WTC11 (cell line): ENCODE data around the gene MDN1. TPM values are rescaled to one million over a fixed set of nuclear protein-coding genes. Genes with fewer than 3 reads are reported as not detected.

ENCODE experiments used
- ATAC-seq: fragments of 200-7000 bp; cut with Tn5 transposase; 2 replicates; pipeline ENCODE4 v1.10.0; 2021; ENCODE audit warnings: mild to moderate bottlenecking, moderate library complexity
- CTCF ChIA-PET: fragments of 300-600 bp; sonication (Branson Sonifier 250); formaldehyde crosslinking; loops from one replicate; lab custom pipeline; 2021; ENCODE audit warnings: antibody characterized with exemption; lab: Charles Lee
- POLR2A ChIA-PET: fragments of 350-600 bp; sonication (Branson Sonifier 250); formaldehyde crosslinking; loops from one replicate; lab custom pipeline; 2021; ENCODE audit warnings: antibody characterized with exemption; lab: Charles Lee
- DNase-seq: peaks from one replicate; pipeline ENCODE4 v3.0.0; 2021; ENCODE audit warnings: low spot score
- H3K27ac Mint-ChIP-seq: 2 replicates; pipeline ENCODE4 v1.8.0; 2021; ENCODE audit warnings: mixed read lengths
- H3K27me3 Mint-ChIP-seq: 2 replicates; pipeline ENCODE4 v1.8.0; 2021; ENCODE audit warnings: low read depth, mild to moderate bottlenecking, moderate library complexity, mixed read lengths
- H3K36me3 Mint-ChIP-seq: 2 replicates; pipeline ENCODE4 v1.8.0; 2021; ENCODE audit warnings: mixed read lengths
- H3K4me1 Mint-ChIP-seq: 2 replicates; pipeline ENCODE4 v1.8.0; 2022; ENCODE audit warnings: mixed read lengths
- H3K4me3 Mint-ChIP-seq: 2 replicates; pipeline ENCODE4 v1.8.0; 2021; ENCODE audit warnings: mild to moderate bottlenecking, moderate library complexity, mixed read lengths
- H3K9me3 Mint-ChIP-seq: 2 replicates; pipeline ENCODE4 v1.8.0; 2021; ENCODE audit warnings: mixed read lengths
- CREB1 ChIP-seq: sonication (generic); formaldehyde crosslinking; IDR thresholded peaks from 2 replicates; pipeline ENCODE4 v1.8.0; 2023; ENCODE audit warnings: mild to moderate bottlenecking, missing genetic modification reagents
- EMX1 ChIP-seq: fragments of 250-450 bp; sonication (Bioruptor Pico); IDR thresholded peaks from 2 replicates; pipeline ENCODE4 v1.8.0; 2021; ENCODE audit warnings: mild to moderate bottlenecking
- JUN ChIP-seq: sonication (generic); formaldehyde crosslinking; IDR thresholded peaks from 2 replicates; pipeline ENCODE4 v1.8.0; 2023; ENCODE audit warnings: mild to moderate bottlenecking, missing genetic modification reagents
- KAT7 ChIP-seq: sonication (generic); formaldehyde crosslinking; IDR thresholded peaks from 2 replicates; pipeline ENCODE4 v1.8.1; 2023; ENCODE audit warnings: missing genetic modification reagents, mild to moderate bottlenecking, borderline replicate concordance
- NR3C1 ChIP-seq: sonication (generic); formaldehyde crosslinking; conservative IDR thresholded peaks from 2 replicates; pipeline ENCODE4 v1.8.1; 2023; ENCODE audit warnings: low read depth, mild to moderate bottlenecking, missing genetic modification reagents
- SMAD3 ChIP-seq: sonication (generic); formaldehyde crosslinking; IDR thresholded peaks from 2 replicates; pipeline ENCODE4 v1.8.0; 2022; ENCODE audit warnings: missing genetic modification reagents, mild to moderate bottlenecking, borderline replicate concordance
- TEAD1 ChIP-seq: sonication (generic); formaldehyde crosslinking; IDR thresholded peaks from 2 replicates; pipeline ENCODE4 v1.8.0; 2022; ENCODE audit warnings: mild to moderate bottlenecking, missing genetic modification reagents
- TP53 ChIP-seq: sonication (generic); formaldehyde crosslinking; IDR thresholded peaks from 2 replicates; pipeline ENCODE4 v1.8.1; 2023; ENCODE audit warnings: mild to moderate bottlenecking, missing genetic modification reagents
- ZNF232 ChIP-seq: sonication (generic); formaldehyde crosslinking; IDR thresholded peaks from 2 replicates; pipeline ENCODE4 v1.8.0; 2022; ENCODE audit warnings: mild to moderate bottlenecking, missing genetic modification reagents
- total RNA-seq: library from RNA; stranded (reverse); gene quantifications from 3 replicates; pipeline ENCODE4 v1.2.3, GENCODE V29; 2021
- TF ChIP-seq, protein P1 (sequence below): sonication (generic); formaldehyde crosslinking; IDR thresholded peaks from 2 replicates; pipeline ENCODE4 v1.8.0; 2023; ENCODE audit warnings: mild to moderate bottlenecking, missing genetic modification reagents
- TF ChIP-seq, protein P2 (sequence below): fragments of 200-600 bp; IDR thresholded peaks from 2 replicates; pipeline ENCODE4 v1.8.0; 2022; ENCODE audit warnings: antibody characterized with exemption
- TF ChIP-seq, protein P3 (sequence below): sonication (generic); formaldehyde crosslinking; IDR thresholded peaks from 2 replicates; pipeline ENCODE4 v1.8.0; 2023; ENCODE audit warnings: missing genetic modification reagents, mild to moderate bottlenecking, borderline replicate concordance
- TF ChIP-seq, protein P4 (sequence below): sonication (generic); formaldehyde crosslinking; IDR thresholded peaks from 2 replicates; pipeline ENCODE4 v1.8.1; 2023; ENCODE audit warnings: mild to moderate bottlenecking, moderate library complexity, missing genetic modification reagents

Gene MDN1
- total RNA-seq, 1 experiment from 2014 or later, result 195 TPM

DNA sequence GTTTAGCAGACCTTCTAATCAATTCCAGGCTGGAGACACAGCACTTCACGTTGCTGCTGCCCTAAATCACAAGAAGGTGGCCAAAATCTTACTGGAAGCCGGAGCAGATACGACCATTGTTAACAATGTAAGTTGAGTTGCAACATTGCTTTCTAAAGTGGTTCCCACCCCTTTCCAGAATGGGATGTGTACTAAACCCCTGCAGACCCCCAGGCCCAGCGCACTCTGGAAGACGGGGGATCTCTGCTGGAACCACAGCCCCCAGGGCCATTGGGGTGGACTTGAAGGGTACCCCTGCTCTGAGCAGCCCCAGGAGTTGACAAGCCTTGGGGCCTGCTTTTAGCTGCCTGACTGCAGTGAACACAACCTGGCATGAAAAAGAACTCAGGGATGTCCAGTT, 203.1 kb downstream of the MDN1 start:
- ChIA-PET CTCF (interaction anchor here (1.9 kb wide), 1 partner anchor 244 kb away, joined by 7 read pairs; no protein-coding TSS in a partner anchor), POLR2A (no interaction called here)
- TF ChIP-seq, protein P1, sequence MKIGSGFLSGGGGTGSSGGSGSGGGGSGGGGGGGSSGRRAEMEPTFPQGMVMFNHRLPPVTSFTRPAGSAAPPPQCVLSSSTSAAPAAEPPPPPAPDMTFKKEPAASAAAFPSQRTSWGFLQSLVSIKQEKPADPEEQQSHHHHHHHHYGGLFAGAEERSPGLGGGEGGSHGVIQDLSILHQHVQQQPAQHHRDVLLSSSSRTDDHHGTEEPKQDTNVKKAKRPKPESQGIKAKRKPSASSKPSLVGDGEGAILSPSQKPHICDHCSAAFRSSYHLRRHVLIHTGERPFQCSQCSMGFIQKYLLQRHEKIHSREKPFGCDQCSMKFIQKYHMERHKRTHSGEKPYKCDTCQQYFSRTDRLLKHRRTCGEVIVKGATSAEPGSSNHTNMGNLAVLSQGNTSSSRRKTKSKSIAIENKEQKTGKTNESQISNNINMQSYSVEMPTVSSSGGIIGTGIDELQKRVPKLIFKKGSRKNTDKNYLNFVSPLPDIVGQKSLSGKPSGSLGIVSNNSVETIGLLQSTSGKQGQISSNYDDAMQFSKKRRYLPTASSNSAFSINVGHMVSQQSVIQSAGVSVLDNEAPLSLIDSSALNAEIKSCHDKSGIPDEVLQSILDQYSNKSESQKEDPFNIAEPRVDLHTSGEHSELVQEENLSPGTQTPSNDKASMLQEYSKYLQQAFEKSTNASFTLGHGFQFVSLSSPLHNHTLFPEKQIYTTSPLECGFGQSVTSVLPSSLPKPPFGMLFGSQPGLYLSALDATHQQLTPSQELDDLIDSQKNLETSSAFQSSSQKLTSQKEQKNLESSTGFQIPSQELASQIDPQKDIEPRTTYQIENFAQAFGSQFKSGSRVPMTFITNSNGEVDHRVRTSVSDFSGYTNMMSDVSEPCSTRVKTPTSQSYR (CRISPR knock-in tag), result no peak
- TF ChIP-seq, protein P2, sequence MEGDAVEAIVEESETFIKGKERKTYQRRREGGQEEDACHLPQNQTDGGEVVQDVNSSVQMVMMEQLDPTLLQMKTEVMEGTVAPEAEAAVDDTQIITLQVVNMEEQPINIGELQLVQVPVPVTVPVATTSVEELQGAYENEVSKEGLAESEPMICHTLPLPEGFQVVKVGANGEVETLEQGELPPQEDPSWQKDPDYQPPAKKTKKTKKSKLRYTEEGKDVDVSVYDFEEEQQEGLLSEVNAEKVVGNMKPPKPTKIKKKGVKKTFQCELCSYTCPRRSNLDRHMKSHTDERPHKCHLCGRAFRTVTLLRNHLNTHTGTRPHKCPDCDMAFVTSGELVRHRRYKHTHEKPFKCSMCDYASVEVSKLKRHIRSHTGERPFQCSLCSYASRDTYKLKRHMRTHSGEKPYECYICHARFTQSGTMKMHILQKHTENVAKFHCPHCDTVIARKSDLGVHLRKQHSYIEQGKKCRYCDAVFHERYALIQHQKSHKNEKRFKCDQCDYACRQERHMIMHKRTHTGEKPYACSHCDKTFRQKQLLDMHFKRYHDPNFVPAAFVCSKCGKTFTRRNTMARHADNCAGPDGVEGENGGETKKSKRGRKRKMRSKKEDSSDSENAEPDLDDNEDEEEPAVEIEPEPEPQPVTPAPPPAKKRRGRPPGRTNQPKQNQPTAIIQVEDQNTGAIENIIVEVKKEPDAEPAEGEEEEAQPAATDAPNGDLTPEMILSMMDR, result no peak
- TF ChIP-seq SMAD3 (no peak), TEAD1 (CRISPR knock-in tag) (no peak), EMX1 (CRISPR knock-in tag) (no peak), CREB1 (CRISPR knock-in tag) (no peak), KAT7 (no peak)
- TF ChIP-seq, protein P3, sequence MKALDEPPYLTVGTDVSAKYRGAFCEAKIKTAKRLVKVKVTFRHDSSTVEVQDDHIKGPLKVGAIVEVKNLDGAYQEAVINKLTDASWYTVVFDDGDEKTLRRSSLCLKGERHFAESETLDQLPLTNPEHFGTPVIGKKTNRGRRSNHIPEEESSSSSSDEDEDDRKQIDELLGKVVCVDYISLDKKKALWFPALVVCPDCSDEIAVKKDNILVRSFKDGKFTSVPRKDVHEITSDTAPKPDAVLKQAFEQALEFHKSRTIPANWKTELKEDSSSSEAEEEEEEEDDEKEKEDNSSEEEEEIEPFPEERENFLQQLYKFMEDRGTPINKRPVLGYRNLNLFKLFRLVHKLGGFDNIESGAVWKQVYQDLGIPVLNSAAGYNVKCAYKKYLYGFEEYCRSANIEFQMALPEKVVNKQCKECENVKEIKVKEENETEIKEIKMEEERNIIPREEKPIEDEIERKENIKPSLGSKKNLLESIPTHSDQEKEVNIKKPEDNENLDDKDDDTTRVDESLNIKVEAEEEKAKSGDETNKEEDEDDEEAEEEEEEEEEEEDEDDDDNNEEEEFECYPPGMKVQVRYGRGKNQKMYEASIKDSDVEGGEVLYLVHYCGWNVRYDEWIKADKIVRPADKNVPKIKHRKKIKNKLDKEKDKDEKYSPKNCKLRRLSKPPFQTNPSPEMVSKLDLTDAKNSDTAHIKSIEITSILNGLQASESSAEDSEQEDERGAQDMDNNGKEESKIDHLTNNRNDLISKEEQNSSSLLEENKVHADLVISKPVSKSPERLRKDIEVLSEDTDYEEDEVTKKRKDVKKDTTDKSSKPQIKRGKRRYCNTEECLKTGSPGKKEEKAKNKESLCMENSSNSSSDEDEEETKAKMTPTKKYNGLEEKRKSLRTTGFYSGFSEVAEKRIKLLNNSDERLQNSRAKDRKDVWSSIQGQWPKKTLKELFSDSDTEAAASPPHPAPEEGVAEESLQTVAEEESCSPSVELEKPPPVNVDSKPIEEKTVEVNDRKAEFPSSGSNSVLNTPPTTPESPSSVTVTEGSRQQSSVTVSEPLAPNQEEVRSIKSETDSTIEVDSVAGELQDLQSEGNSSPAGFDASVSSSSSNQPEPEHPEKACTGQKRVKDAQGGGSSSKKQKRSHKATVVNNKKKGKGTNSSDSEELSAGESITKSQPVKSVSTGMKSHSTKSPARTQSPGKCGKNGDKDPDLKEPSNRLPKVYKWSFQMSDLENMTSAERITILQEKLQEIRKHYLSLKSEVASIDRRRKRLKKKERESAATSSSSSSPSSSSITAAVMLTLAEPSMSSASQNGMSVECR (CRISPR knock-in tag), result no peak
- TF ChIP-seq, protein P4, sequence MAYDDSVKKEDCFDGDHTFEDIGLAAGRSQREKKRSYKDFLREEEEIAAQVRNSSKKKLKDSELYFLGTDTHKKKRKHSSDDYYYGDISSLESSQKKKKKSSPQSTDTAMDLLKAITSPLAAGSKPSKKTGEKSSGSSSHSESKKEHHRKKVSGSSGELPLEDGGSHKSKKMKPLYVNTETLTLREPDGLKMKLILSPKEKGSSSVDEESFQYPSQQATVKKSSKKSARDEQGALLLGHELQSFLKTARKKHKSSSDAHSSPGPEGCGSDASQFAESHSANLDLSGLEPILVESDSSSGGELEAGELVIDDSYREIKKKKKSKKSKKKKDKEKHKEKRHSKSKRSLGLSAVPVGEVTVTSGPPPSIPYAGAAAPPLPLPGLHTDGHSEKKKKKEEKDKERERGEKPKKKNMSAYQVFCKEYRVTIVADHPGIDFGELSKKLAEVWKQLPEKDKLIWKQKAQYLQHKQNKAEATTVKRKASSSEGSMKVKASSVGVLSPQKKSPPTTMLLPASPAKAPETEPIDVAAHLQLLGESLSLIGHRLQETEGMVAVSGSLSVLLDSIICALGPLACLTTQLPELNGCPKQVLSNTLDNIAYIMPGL (CRISPR knock-in tag), result no peak
- Mint-ChIP-seq H3K9me3 (no peaks in the 10 kb centered on the region), H3K27me3 (no peaks in the 10 kb centered on the region), H3K36me3 (no peaks in the 10 kb centered on the region), H3K4me3 (no peak overlapping the region), H3K4me1 (no peaks in the 10 kb centered on the region), H3K27ac (no peak overlapping the region)
- no peak for DNase-seq
- ATAC-seq, result no peak

DNA sequence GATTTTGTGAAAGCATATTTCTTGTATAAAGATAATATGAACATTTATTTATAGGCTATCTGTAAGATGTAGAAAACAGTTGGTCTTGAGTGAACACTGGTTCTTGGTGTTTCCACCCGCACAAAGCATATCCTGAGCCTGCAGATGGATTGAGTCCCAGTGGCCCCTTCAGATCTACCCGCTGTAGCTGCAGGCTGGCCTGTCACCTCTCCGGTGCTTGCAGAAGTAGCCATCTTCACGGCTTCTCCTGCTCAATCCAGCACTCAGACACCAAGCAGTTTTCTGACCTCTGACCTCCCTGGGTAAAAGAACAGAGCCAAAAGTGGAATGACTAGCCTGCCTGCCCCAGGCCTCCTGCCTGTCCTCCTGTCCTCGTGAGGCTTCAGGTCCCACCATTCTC, 203.7 kb downstream of the MDN1 start:
- H3K36me3 Mint-ChIP-seq, result no peaks in the 10 kb centered on the region
- ChIA-PET POLR2A (no interaction called here), CTCF (interaction anchor here (0.8 to 1.1 kb wide), 3 partner anchors 244 to 317 kb away, joined by 3 read pairs; no protein-coding TSS in a partner anchor)
- TF ChIP-seq ZNF232 (CRISPR knock-in tag) (no peak), NR3C1 (no peak), JUN (CRISPR knock-in tag) (no peak), TP53 (CRISPR knock-in tag) (no peak)
- no peak for ATAC-seq
- no peak for DNase-seq
- H3K4me1 Mint-ChIP-seq, result no peaks in the 10 kb centered on the region
- H3K9me3 Mint-ChIP-seq, result no peaks in the 10 kb centered on the region
- no peaks in the 10 kb centered on the region for H3K27me3 Mint-ChIP-seq
- no peak overlapping the region for H3K27ac Mint-ChIP-seq
- H3K4me3 Mint-ChIP-seq, result no peak overlapping the region
